ENCODE data around the gene MAGI2.

GRCh38 chr7:77995717-77996116 is 1457.8 kb downstream of the MAGI2 start:
- TF ChIP-seq, protein P1, sequence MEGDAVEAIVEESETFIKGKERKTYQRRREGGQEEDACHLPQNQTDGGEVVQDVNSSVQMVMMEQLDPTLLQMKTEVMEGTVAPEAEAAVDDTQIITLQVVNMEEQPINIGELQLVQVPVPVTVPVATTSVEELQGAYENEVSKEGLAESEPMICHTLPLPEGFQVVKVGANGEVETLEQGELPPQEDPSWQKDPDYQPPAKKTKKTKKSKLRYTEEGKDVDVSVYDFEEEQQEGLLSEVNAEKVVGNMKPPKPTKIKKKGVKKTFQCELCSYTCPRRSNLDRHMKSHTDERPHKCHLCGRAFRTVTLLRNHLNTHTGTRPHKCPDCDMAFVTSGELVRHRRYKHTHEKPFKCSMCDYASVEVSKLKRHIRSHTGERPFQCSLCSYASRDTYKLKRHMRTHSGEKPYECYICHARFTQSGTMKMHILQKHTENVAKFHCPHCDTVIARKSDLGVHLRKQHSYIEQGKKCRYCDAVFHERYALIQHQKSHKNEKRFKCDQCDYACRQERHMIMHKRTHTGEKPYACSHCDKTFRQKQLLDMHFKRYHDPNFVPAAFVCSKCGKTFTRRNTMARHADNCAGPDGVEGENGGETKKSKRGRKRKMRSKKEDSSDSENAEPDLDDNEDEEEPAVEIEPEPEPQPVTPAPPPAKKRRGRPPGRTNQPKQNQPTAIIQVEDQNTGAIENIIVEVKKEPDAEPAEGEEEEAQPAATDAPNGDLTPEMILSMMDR (conservative IDR thresholded peaks at IDR 0.05; ENCODE audit: low read depth, low read length): peak; percentile 32; the same call in 1 of the 2 replicates
- TF ChIP-seq EZH2 (IDR thresholded peaks at IDR 0.05; ENCODE audit: borderline replicate concordance, low read depth, low read length, poor library complexity, severe bottlenecking): no peak

Data from A673 (cell line).